Colon (tissue), 2 donors: ENCODE data around the gene ANKRD13C.

Experiments
- FAIRE-seq: peaks from 2 replicates; lab custom pipeline; 2012; peaks lifted over from hg19 to GRCh38; lab: Jason Lieb, UNC
- donor health status: control.
- donor health status: control.

ANKRD13C gene

DNA sequence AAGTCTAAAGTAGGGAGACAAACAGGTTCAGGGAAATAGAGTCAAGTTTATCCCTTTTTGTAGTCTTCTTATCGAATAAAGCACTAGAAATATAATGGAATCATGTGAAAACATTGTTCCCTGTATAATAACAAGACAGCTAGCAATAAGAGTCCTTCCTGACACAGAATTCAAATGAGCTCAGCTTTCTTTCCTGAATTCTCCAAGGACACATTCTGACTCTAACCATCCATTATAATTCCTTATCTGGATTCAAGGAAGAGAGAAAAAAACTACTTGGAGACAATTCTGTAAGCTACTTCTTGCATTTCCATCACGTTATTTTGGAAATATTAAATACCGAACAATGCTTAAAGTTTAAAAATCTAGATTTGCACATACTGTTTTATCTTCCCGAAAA, 58.8 kb downstream of the ANKRD13C start:
- no peak for FAIRE-seq

DNA sequence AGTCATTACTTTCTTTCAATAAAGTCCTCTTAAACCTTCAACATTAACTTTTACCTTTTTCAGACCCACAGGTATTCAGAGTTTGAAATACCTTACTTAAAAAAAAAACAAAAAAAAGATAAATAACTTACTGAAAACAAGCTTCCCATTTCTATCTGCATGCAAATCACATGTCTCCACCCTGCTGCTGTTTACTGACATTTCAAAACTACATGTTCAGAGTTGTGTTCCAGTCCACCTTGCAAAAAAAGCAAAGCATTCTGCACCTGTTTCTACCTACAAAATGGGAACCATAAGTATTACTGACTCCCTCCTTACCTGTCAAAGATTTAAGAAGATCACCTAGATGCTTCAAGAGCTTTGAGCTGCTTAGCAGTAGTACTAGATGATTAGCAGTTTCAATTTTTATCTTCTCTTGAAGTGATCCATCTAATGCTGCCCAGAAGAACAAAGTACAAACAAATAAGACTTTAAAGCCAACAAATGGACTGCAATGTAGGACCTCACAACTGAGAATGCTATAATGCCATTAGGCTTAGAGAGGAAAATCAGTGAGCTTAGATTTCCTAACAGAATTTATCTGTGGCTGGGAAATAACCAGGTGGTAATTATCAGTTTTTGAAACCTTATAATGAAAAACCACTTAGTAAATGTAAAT, 61.2 kb downstream of the ANKRD13C start:
- FAIRE-seq, result no peak

DNA sequence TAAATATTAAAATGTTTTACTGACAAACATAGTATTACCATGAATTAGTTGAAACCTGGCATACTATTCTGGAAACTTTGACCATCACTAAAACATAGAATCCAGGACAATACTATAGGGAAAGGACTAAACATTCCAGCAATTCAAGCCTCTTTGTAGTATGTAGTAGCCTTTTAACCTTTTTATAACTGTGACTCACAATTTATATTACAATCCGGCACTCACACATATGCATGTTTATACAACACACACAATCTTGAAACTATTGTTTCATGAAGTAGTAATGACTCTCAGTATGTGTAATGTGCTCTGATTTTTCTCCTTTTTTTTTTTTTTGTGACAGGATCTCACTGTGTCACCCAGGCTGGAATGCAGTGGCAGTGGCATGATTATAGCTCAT, 64.3 kb downstream of the ANKRD13C start:
- no peak for FAIRE-seq

DNA sequence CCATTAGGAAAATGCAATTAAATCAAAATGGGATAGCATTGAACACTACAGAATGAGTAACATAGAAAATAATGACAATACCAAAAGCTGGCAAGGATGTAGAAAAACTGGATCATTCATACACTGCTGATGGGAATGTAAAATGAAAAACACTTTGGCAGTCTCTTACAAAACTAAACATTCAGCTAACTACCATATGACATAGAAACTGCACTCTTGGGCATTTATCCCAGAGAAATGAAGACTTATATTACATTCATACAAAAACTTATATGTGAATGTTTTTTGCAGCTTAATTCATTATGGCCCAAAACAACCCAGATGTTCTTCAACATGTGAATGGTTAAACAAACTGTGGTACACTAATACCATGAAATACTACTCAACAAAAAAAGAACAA, 66.4 kb downstream of the ANKRD13C start:
- no peak for FAIRE-seq

DNA sequence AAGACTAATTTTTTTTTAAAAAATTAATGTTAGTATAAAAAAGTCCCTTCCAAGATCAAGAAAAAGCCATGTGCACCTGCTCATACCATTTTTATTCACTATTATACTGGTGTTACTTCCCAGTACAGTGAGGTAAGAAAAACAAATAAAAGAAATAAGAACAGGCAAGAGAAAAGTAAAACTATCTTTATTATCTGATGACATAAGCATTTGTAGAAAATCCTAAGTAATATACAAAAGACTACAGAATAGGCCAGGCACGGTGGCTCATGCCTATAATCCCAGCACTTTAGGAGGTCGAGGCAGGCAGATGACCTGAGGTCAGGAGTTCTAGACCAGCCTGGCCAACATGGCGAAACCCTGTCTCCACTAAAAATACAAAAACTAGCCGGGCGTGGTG, 68.1 kb downstream of the ANKRD13C start:
- FAIRE-seq, result no peak

DNA sequence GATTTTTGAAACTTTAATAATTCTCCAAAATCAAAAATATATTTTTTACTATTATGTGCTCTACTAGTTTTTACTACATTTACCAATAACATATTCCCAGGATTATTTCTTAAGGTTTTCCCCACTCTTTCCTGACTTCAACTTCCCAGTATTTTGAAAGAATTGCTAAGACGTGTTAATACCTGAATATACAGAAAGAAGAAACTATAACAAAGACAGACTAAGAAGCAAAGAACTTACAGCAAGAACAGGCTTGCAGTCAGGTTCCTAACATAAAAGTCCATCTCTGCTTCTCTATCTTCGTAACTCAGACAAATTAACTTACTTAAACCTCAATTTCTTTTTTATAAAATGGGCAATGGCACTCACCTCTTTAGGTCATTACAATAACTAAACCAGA, 70.2 kb downstream of the ANKRD13C start:
- no peak for FAIRE-seq

DNA sequence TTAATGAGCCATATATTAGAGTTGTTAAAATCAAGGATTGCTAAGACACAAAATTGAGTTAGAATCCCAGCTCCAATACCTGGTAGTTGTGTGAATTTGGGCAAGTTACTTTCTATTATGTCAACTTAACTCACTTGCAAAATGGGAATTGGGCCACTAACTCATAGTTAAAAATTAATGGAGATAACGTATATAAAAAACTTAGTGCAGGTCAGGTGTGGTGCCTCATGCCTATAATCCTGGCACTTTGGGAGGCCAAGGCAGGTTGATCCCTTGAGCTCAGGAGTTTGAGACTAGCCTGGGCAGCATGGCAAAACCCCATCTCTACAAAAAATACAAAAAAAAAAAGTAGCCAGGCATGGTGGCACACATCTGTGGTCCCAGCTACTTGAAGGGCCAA, 75.8 kb downstream of the ANKRD13C start:
- no peak for FAIRE-seq

DNA sequence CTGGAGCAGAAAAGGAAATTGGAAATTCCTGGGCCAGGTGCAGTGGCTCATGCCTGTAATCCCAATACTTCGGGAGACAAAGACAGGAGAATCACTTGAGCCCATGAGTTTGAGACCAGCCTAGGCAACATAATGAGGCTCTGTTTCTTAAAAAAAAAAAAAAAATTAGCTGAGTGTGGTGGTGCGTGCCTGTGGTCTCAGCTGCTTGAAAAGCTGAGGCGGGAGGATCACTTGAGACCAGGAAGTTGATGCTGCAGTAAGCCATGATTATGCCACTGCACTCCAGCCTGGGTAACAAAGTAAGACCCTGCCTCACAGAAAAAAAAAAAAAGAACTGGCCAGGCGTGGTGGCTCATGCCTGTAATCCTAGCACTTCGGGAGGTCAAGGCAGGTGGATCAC, 76.6 kb downstream of the ANKRD13C start:
- no peak for FAIRE-seq

DNA sequence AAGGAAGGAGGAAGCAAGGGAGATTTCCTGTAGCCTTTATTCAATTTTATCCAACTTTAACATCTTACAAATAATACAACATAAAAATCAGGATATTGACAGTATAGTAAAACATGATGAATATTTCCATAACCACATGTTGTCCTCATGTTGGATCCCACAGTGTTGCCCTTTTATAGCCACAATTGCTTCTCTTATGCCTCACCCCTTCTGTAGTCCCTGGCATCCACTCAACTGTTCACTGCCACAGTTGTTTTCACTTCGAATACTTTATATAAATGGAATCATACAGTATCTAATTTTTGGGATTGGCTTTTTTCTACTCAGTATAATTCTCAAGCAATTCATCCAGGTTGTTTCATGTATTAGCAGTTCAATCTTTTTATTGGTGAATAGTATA, 88.6 kb downstream of the ANKRD13C start:
- FAIRE-seq, result no peak

DNA sequence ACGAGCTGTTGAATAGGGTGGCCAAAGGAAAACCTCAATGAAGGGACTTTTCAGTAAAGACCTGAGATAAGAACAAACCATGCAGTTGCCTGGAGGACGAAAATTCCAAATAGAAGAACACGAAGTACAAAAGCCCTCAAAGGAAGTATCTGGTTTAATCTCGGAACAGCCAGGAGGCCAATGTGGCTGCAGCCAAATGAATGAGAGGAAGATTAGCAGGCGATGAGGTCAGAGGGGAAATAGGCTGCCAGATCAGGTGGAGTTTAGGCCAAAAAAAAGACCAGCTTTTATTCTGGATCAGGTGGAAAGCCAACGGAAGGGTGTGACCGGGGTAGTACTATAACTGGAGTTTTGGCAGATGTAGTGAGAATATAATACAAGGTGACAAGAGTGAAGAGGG, 89.7 kb downstream of the ANKRD13C start:
- FAIRE-seq, result no peak

DNA sequence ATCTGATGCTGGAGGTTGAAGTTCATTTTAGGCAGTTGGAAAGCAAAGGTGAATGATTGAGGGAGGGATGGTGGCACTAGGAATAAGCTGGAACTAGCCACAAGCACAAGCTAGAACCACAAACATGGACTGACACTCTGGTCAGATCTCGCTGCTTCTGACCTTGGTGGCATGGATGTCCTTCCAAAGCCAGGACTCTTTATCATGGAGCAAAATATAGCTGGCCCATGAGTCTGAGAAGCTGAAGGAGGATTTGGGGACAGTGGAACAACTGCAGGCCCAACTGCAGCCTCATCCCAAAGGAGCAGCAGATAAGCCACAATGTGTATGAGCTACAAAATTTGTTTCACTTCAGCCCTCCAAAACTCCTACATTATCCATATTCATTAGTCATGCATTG, 97.9 kb downstream of the ANKRD13C start:
- FAIRE-seq, result no peak

DNA sequence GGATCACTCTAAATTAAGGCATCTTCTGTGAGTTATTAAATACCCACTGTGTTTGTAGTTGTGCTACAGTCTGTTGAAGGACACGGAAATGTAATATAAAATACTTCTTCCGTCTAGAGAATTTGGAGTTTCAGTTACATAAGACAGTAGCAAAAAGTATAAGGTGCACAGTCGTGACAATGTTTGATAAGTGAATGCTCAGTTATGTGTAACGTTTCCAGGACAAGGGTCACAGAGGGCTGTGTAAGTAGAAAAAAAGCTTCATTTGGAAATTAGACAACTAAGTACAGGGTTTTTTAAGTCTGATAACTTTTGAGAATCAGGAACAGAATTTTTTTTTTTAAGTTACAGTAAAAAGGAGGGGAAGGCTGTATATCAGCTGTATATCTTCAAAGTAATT, 105.8 kb downstream of the ANKRD13C start:
- FAIRE-seq, result no peak

DNA sequence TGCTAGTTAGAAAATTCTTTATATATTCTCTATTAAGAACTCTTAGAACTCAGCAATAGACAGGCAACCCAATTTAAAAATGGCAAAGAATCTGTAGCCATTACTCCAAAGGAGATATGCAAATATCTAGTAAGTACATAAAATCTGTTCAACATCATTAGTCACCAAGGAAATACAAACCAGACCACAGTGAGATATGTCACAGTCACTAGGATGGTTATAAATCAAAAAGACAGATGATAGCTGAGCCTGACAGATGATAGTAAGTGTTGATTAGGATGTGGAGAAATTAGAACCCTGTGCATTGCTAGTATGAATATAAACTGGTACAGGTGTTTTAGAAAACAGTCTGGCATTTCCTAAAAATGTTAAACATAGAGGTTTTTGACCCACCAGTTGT, 106.8 kb downstream of the ANKRD13C start:
- FAIRE-seq, result no peak

DNA sequence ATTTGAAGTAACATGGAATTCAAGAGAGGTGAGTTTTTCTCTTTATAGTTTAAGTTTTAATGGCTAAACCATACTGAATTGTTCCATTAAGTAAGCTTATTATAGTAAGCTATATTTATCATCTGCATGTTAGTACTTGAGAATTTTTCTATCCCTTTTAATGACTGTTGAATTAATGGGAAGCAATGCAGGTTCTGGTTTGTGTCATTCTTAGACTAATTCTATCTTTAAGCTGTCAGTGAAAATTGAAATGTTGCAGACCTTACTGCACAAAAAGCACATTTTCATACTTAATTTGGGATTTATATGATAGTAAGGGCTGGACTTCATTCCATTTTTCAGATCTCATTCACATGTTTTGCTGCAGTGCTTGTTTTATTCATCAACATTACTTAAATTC, 107.4 kb downstream of the ANKRD13C start:
- no peak for FAIRE-seq

DNA sequence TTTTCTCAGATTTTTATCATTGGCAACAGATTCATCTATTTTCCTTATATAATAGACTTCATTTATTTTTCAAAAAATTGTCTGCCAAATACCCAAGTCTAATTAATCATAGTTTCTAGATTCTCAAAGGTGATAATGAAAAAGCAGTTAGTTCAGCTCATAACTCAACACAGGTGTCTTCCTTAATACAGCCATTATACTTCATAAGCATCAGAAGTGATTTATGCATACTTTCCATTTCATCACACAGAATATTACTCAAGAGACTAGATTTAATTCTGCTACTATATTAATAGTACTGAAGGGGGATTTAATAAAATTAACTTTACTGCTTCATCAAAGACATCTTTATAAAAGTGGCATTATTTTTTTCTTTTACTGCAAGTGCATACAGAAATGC, 114.6 kb downstream of the ANKRD13C start:
- FAIRE-seq, result no peak

DNA sequence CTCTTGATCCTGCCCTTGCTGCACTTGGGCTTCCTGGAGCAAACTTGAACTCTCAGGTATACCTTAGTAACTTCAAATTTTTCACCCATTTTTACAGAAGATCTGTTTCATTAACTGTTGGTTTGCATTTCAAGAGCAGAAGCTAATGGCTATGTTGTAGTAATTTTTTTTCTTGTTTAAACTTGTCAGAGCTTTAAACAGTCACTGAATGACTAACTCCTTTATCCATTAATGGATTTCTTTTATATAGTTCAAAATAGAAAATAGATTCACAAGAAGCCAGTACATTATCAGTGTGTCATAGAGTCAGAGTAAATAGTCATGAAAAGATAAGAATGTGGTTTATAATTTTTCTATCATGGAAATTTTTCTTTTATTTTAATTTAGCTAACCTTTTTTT, 119.8 kb downstream of the ANKRD13C start:
- FAIRE-seq, result no peak

DNA sequence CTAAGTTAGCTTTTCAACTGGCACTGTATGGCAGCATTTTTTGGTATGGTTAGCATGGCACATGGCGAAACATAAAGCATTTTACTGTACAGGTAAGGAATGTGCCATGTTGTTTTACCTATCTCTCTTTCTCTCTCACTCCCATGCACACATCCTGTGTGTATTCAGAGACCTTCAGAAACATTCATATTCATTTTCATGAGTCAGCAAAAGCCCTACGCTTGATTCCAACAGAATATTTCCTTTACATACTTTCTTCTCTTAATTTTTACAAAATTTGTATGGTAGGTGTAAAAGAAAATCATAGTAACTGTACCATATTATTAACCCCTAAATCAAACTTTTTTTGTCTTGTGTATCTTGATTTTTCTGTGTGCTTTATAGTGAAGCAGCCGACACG, 123.0 kb downstream of the ANKRD13C start:
- no peak for FAIRE-seq

DNA sequence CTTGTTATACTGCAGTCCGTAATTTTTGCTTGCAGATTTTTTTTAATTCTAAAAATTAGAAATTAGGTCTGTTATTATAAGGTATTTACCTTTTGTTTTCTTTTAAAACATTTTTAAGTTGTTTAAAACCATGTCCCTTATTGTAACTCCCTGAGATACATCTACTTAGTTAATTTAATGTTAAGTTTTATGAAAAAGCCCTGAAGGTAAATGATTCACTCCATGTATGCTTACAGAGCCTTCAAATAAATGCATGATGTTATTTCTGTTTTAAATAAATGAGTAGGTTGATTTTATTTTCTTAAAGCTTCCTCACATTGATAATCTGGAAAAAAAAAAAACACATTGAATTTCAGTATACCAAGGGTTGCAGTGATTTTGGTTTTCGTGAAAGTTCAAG, 125.9 kb downstream of the ANKRD13C start:
- FAIRE-seq, result no peak

DNA sequence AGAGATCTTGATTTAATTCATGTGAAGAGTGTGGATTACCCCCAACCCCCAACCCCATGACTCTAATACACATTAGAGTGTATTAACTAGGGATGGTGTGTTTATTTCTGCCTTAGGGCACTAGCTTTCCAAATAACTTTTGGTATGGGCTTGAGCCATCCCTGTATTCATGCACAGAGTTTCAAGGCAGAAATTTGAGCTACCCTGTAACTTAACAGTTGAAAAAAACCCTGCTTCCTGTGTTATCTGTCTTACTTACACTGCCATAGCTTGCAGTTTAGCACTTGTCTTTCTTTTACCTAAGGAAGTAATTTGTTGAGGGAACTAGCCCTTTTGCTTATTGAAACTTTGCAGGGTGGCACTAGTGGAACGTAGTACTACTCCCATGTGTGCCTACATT, 127.1 kb downstream of the ANKRD13C start:
- no peak for FAIRE-seq

DNA sequence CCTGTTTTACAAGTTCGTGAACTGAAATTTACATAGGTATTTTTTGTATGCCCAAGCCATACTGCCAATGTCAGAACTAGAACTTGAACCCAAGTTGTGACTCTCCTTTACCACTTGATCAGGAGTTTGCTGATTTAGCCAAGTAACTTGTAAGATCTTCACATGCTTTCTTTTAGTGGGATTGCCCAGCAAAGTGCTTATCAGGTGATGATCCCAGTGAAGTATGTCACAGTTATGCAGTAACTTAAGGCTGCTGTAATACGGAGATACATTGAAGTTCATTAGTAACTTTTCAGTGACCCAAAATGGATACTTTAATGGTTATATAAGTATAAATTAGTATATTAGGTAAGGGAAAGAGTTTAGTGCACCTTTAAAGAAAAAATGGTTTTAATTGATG, 129.6 kb downstream of the ANKRD13C start:
- no peak for FAIRE-seq

DNA sequence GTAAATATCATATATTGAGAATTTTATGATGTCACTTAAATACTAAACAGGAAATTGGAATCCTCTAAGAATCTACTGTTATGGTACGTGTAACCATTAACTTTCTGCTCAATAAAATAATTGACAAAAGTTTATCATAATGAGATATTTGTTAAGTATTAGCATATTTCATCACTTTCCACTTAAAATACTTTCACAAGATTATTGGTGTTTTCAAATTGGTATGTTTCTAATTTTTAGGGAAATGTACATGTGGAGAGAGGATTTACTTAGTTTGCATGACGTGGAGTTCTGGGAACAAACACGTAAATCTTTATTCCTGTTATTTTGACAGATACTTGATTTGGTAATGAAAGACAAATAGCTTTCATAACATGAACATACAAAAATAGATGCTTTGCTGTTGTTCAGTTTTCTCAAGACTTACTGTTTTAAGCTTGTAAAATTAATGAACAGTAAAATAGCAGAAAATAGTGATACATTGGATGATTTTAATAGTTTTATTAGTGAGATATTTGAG, 131.7 kb downstream of the ANKRD13C start:
- no peak for FAIRE-seq

DNA sequence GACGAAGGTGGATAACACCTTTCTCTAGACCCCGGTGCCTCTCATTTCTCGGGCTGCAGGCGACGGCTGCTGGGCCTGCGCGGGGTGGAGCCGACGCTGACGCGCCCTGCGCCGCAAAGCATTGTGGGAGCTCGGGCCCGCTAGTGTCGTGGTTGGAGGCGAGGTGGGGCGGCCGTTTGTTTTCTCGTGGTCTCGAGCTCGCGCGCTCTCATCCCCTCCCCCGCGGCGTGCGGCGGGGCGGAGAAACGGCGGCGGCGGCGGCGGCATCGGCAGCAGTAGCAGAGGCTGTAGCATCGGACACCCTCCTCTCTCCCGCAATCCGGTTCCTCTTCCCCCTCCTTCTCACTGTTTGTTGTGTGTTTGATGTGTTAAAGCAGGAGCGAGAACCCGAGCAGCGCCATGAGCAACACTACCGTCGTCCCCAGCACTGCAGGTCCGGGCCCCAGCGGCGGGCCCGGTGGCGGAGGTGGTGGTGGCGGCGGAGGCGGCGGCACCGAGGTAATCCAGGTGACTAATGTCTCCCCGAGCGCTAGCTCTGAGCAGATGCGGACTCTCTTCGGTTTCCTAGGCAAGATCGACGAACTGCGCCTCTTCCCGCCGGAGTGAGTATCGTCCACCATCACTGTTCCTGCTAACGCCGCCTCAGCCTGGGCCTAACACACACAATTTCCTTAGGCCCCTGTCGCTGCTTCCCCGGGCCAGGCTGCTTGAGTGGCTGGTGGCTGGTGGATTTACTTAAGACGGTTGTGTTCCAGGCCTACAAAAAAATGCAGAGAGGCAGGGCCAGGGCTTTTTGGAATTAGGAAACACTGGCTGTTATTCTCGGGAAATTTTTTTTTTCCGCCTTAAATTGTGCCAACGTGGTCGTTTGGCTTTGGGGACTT, 133.0 kb downstream of the ANKRD13C start, which contains the start of gene SRSF11:
SRSF11 (plus strand) TSS at position 143 of the 884 bp plus-strand sequence; CDS start at position 400, 257 bp downstream.
- no peak for FAIRE-seq

DNA sequence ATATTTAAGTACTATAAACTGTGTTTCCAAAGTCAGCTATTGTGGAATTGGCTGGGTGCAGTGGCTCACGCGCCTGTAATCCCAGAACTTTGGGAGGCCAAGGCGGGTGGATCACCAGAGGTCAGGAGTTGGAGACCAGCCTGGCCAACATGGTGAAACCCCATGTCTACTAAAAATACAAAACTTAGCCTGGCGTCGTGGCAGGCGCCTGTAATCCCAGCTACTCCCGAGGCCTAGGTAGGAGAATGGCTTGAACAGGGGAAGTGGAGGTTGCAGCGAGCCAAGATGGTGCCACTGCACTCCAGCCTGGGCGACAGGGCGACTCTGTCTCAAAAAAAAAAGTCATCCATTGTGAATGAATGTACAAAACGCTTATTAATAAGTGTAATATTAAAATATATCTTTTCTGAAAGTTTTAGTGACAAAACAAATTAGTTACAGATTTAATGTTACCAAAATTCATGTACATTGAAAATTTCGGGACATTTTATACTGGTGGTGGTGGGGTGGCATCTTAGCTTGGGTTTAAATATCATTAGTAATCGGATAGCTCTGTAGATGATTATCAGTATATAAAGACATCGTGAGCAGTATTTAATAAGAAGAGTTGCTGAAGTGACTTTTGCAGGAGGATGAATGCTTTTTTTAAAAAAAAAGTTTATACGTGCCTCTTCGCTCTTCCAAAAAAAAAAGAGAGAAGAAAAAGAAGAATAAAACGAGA, 133.8 kb downstream of the ANKRD13C start:
- no peak for FAIRE-seq
